HG03066 (cell line): Measurements from ENCODE around the gene HPSE.
"Not testable (repeated sequence)": the region's sequence is repeated elsewhere in the genome, so short reads cannot be mapped to it uniquely, and the experiment has no call there.

ENCODE experiments used
- ATAC-seq: cut with Tn5 transposase; IDR thresholded peaks from one replicate; pipeline ENCODE4 v1.9.1; 2021; ENCODE audit warnings: low read depth; ENCODE audit not compliant: unreplicated experiment

Gene HPSE

GRCh38 chr4:83339573-83339972, 4.9 kb upstream of the HPSE start:
- no peak for ATAC-seq

- ATAC-seq: no peak
Observed at GRCh38 chr4:83335701-83336100, 1.1 kb upstream of the HPSE start.

DNA sequence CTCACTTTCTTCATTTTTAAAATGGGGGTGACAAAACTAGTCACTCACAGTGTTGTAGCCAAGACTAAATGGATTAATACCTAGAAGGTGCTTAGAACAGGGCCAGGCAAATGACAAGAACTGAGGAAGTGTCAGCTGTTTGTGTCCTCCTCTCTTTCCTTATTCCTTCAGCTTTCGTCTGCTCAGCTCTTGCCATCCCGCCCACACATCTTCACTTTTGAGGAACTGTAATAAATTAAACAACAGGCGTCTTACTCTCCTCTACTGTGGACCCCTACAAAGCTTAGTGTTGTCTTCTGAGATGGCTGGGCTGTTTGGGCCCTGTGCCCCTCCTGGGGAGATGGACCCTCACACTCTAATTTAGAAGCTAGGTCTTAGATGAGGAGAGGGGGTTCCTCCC, 2.7 kb downstream of the HPSE start:
- no peak for ATAC-seq

- no peak for ATAC-seq
Observed at GRCh38 chr4:83329521-83330110, 5.0 kb downstream of the HPSE start.

DNA sequence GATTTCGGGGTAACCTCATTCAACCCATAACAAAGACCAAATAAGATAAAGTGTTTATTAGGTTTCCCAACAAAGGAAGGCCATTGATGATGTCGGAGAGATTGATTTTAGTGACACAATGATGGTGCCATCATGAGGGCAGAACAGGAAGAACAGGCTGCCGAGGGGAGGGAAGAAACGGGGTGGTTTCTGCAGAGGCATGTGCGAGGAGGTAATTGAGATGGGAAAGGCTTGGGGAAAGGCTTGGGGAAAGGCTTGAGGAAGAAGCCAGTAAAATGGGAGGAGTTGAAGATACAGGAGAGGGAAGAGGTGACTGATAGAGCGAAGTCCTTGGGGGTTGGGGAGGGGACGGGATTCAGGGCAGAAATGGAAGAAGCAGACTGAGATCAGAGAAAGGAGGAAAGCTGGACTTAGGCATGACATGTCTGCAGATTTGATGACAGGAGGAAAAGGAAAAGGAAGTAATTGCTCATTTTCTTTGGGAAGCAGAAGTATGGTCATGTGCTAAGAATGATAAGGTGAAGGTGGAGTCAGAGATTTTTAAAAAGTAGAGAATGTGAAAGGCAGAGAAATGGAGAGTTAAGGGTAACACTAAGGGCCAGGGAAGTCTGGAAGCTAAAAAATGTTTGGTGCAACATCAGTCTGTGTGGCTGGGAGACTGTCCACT, 6.0 kb downstream of the HPSE start:
- ATAC-seq: no peak

DNA sequence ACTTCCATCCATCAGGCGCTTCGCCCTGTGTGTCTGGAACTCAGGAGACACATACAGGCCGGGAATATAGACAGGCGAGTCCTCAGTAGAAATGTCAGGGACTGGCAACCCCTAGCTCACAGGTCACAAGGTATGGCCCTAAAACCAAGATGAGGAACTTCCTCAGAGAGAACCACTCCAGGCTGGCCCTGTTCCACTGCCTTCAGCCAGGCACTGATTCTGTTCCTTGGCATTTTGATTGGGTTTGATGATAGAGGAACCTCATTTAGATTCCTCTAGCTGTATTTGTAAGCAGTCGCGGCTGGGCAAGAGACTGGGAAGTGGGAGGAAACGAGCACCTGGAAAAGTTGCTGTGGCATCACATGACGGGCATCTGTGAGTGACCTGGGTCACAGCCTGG, 8.1 kb downstream of the HPSE start:
- no peak for ATAC-seq

DNA sequence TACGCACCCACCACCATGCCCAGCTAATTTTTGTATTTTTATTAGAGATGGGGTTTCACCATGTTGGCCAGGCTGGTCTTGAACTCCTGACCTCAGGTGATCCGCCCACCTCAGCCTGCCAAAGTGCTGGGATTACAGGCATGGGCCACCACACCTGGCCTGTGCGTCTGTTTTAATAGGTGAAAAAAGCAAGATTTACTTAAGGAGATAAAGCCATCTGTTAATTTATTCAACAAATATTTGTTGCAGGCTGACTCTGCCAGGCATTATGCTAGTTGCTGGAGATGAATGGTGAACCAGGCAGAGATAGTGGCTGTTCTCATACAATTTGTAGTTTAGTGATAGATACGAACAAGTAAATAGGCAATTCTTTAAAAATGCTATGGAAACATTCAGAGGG, 9.3 kb downstream of the HPSE start:
- not testable (repeated sequence) for ATAC-seq

DNA sequence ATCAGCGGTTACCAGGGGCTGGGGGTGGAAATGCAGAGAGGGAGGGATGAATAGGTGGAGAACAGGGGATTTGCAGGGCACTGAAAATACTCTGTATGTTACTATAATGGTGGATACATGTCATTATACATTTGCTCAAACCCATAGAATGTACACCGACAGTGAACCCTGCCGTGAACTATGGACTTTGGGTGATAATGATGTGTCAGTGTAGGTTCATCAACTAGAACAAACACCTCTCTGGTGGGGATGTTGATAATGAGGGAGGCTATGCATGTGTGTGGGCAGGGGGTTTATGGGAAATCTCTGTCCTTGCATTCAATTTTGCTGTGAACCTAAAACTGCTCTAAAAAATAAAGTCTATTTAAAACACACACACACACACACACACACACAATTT, 11.5 kb downstream of the HPSE start:
- ATAC-seq: no peak

DNA sequence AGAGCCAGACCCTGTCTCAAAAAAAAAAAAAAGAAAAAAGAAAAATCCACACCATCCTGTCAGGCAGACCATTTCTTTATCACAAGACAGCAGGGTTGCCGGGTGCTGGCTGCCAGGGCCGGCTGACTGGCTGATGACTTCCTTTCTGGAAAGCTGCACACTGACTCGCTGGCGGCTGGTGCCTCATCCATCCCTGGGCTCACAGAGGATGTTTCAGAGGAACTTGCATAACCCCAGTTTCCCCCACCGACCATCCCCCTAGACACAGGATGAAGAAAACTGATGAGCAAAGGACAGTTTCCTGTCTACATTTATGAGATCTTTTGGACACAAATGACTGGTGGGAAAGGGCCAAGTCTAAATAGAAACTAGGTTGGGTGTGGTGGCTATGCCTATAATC, 14.1 kb downstream of the HPSE start:
- no peak for ATAC-seq

- no peak for ATAC-seq
Observed at GRCh38 chr4:83318666-83319065, 16.0 kb downstream of the HPSE start.

- ATAC-seq: no peak
Observed at GRCh38 chr4:83317671-83318070, 17.0 kb downstream of the HPSE start.

- no peak for ATAC-seq
Observed at GRCh38 chr4:83316459-83317165, 18.0 kb downstream of the HPSE start.

- no peak for ATAC-seq
Observed at GRCh38 chr4:83315341-83315870, 19.2 kb downstream of the HPSE start.

GRCh38 chr4:83308672-83309071, 26.0 kb downstream of the HPSE start:
- no peak for ATAC-seq

DNA sequence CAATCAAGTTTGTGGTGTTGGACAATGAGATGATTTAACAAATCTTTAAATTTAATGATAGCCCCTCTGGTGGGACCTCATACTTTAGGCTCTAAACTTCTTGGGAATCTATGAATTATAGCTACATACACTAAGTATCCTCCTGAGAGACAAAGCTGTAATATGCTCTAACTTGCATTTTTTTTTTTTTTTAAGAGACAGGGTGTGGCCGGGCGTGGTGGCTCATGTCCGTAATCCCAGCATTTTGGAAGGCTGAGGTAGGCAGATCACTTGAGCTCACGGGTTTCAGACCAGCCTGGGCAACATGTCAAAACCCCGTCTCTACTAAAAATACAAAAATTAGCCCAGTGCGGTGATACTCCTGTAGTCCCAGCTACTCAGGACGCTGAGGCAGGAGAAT, 26.7 kb downstream of the HPSE start:
- no peak for ATAC-seq

- no peak for ATAC-seq
Observed at GRCh38 chr4:83305187-83305586, 29.5 kb downstream of the HPSE start.

DNA sequence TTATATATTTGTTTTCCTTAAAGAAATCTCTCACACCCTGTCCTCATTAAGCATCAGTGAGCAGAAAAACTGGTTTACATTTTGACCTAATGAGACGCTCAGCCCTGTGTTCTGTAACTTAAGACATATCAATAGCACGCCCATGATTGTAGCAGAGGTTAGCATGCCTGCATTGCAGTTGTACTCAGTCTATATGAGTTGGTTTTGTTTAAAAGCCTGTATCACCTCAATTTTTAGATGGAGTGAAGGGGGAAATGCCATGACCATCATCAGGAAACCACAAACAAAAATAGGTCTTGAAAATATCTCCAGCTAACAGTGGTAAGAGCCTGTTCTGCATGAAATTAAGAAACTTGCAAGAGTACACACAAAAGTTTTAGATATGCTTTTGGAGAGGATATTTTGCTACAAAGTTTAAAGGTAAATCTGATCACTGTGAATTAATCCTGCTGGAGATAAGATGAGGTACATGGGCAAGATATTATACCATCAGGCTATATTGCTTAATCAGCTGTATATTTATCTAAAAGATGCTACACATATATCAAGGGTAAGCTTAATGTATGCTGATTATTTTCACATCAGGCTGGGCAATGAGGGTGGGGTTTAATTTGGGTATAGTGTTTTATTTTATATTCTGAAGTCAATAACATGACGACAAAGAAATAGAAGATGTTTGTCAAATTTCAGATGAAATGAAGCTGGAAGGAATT, 36.9 kb downstream of the HPSE start:
- no peak for ATAC-seq

DNA sequence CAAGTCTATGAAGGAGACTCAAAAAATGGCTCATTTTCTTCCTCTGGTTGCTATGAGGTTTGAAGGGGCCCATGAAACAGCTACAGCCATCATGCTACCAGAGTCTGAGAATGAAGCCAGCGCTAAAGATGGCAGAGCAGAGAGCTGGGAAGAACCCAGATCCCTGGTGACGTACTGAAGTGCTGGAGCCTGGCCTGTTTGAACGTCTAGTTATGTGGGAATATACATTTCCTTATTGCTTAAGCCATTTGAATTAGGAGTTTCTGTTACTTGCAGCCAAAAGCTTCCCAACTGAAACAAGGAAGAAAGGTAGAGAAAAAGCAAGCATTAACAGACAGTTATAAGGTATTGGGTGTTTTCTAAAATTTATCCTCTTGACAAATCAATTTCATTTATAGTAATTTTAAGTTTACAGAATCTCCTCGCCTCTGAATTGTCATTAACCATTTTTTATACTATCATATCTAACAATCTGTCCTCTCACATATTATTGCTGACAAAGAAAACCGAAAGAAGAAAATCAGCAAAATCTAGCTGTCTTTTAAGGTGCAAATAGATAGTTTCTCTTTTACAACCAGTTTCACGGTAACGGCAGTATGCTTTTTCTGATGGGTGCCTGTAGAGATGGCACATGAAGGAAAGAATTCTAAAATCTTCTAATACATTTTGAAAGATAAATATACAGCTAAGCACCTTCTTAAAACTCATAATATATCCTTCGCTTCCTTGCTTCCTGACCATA, 41.2 kb downstream of the HPSE start:
- ATAC-seq: no peak

DNA sequence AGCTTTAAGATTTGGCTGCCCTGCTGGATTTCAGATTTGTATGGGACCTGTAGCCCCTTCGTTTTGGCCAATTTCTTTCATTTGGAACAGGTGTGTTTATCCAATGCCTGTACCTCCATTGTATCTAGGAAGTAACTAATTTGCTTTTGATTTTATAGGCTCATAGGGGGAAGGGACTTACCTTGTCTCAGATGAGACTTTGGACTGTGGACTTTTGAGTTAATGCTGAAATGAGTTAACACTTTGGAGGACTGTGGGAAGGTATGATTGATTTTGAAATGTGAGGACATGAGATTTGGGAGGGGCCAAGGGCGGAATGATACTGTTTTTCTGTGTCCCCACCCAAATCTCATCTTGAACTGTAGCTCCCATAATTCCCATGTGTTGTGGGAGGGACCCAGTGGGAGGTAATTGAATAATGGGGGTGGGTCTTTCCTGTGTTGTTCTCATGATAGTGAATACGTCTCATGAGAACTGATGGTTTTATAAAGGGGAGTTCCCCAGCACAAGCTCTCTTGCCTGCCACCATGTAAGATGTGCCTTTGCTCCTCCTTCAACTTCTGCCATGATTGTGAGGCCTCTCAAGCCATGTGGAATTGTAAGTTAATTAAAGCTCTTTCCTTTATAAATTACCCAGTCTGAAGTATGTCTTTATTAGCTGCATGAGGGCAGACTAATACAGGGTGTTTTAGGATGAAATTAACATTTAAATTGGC, 44.4 kb downstream of the HPSE start:
- not testable (repeated sequence) for ATAC-seq

GRCh38 chr4:83288381-83288780, 46.3 kb downstream of the HPSE start:
- ATAC-seq: not testable (repeated sequence)
